ENCODE data around the gene GFPT2.

GRCh38 chr5:180353980-180354452 lies 880 bp upstream of the GFPT2 start:
- TF ChIP-seq POLR2AphosphoS5 (IDR thresholded peaks at IDR 0.05; ENCODE audit: borderline replicate concordance, low read depth, low read length) (no peak), EZH2 (IDR thresholded peaks at IDR 0.05) (no peak)

Data from SK-N-MC (cell line).